ENCODE measurements around the gene RAB34.

DNA sequence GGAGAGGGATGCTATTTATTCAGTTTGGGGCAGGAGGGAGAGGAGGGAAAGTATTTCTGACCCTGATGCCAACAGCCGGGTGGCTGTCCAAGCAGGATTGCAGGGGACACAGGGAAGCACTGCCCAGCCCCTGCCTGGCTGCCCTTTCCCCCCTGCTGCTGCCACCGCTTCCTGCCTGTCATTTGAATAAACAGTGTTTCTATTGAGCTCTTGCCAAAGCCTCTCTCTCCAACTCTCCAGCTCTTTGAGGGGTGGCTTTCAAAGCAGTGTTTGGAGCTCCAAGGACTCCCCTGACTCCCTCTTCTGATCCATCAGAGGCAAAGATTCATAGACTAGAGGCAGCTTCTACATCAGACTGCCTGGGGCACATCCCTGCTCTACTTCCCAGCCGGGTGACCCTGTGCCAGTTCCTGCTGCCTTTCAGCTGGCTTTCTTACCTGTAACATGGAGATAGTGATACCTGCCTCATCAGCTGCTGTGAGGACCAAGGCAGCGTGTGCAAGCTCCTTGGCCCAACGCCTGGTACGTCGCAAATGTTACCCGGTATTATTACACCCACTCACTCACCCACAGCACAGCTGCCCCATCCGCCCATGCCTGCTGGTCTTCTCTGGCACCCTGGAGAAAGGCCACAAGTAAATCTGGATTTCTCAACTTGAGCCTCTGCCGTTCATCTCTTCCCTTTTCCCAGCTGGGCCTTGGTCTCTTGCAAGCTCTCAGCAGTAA, 15.5 kb downstream of the RAB34 start:
- no peak for TF ChIP-seq ZBTB1 (tag by site-specific recombination; IDR thresholded peaks at IDR 0.05)
- TF ChIP-seq, protein P1, sequence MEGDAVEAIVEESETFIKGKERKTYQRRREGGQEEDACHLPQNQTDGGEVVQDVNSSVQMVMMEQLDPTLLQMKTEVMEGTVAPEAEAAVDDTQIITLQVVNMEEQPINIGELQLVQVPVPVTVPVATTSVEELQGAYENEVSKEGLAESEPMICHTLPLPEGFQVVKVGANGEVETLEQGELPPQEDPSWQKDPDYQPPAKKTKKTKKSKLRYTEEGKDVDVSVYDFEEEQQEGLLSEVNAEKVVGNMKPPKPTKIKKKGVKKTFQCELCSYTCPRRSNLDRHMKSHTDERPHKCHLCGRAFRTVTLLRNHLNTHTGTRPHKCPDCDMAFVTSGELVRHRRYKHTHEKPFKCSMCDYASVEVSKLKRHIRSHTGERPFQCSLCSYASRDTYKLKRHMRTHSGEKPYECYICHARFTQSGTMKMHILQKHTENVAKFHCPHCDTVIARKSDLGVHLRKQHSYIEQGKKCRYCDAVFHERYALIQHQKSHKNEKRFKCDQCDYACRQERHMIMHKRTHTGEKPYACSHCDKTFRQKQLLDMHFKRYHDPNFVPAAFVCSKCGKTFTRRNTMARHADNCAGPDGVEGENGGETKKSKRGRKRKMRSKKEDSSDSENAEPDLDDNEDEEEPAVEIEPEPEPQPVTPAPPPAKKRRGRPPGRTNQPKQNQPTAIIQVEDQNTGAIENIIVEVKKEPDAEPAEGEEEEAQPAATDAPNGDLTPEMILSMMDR (tag by site-specific recombination; IDR thresholded peaks at IDR 0.05), result no peak
- no peak for TF ChIP-seq ZNF121 (tag by site-specific recombination; IDR thresholded peaks at IDR 0.05)
- no peak for TF ChIP-seq ZSCAN23 (tag by site-specific recombination; IDR thresholded peaks at IDR 0.05)
- no peak for TF ChIP-seq ZNF558 (tag by site-specific recombination; IDR thresholded peaks at IDR 0.05)
- no peak for TF ChIP-seq ZNF292 (tag by site-specific recombination; IDR thresholded peaks at IDR 0.05; ENCODE audit: borderline replicate concordance, low read depth)
- TF ChIP-seq, protein P2, sequence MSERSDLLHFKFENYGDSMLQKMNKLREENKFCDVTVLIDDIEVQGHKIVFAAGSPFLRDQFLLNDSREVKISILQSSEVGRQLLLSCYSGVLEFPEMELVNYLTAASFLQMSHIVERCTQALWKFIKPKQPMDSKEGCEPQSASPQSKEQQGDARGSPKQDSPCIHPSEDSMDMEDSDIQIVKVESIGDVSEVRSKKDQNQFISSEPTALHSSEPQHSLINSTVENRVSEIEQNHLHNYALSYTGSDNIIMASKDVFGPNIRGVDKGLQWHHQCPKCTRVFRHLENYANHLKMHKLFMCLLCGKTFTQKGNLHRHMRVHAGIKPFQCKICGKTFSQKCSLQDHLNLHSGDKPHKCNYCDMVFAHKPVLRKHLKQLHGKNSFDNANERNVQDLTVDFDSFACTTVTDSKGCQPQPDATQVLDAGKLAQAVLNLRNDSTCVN (tag by site-specific recombination; optimal IDR thresholded peaks at IDR 0.05), result no peak
- TF ChIP-seq YY1 (tag by site-specific recombination; IDR thresholded peaks at IDR 0.05), result no peak
- TF ChIP-seq ZXDB (tag by site-specific recombination; IDR thresholded peaks at IDR 0.05), result no peak
- TF ChIP-seq ZNF274 (IDR thresholded peaks at IDR 0.05; ENCODE audit: low read length), result no peak
- no peak for TF ChIP-seq ZNF274 (tag by site-specific recombination; IDR thresholded peaks at IDR 0.05; ENCODE audit: borderline replicate concordance)
- no peak for TF ChIP-seq ZNF623 (tag by site-specific recombination; IDR thresholded peaks at IDR 0.05)
- no peak for TF ChIP-seq KLF17 (tag by site-specific recombination; IDR thresholded peaks at IDR 0.05)
- TF ChIP-seq ZNF792 (tag by site-specific recombination; IDR thresholded peaks at IDR 0.05), result no peak
- TF ChIP-seq ZBTB8A (tag by site-specific recombination; IDR thresholded peaks at IDR 0.05), result no peak

All from HEK293 (cell line).